ENCODE measurements around the gene CEP164. TPM values are rescaled to one million over a fixed set of nuclear protein-coding genes. Genes with fewer than 3 reads are reported as not detected.

Gene CEP164
- total and polyA plus RNA-seq, 2 of the 4 experiments (the other 2 are of a cell fraction) = 23.3 to 26.9 TPM

GRCh38 chr11:117453886-117454563, 126.4 kb downstream of the CEP164 start:
- Histone ChIP-seq H3K27me3 (ENCODE audit: control insufficient read depth, insufficient read depth, low read length) (peaks cover 15% of the 10 kb centered on the region), H3K9ac (ENCODE audit: low read depth, low read length) (no peak overlapping the region), H3K36me3 (ENCODE audit: control insufficient read depth, insufficient read depth, low read length) (no peaks in the 10 kb centered on the region), H3K56ac (ENCODE audit: extremely low read depth, insufficient read depth, low read length) (no peak overlapping the region), H2BK20ac (ENCODE audit: low read depth, low read length) (no peak overlapping the region), H3K4me3 (ENCODE audit: insufficient read depth, low read depth, low read length) (no peak overlapping the region), H4K5ac (ENCODE audit: low read depth, low read length) (no peak overlapping the region), H4K91ac (ENCODE audit: insufficient read depth, low read depth, low read length) (no peak overlapping the region), H3K23ac (ENCODE audit: low read depth, low read length) (no peak overlapping the region), H3K27ac (ENCODE audit: insufficient read depth, low read length) (no peak overlapping the region), H3K9me3 (ENCODE audit: control insufficient read depth, insufficient read depth, low read length) (no peaks in the 10 kb centered on the region; the same call in 1 of the 2 replicates), H2AFZ (replicated peaks; ENCODE audit: low read length, poor library complexity) (no peak overlapping the region), H3K79me1 (ENCODE audit: low read depth in 1 of 2, low read length in 2 of 2) (no peaks in the 10 kb centered on the region), H3K4me1 (ENCODE audit: control insufficient read depth, insufficient read depth, low read length) (no peaks in the 10 kb centered on the region), H2BK5ac (ENCODE audit: low read depth, low read length, poor library complexity, severe bottlenecking) (no peak overlapping the region), H2BK15ac (ENCODE audit: low read depth, low read length) (no peak overlapping the region), H3K4me2 (ENCODE audit: low read depth, low read length) (no peak overlapping the region), H3K18ac (ENCODE audit: low read depth, low read length) (no peak overlapping the region), H3K4ac (ENCODE audit: low read depth, low read length) (no peak overlapping the region), H2BK120ac (ENCODE audit: low read depth, low read length) (no peak overlapping the region), H2AK5ac (ENCODE audit: low read depth, low read length) (no peak overlapping the region), H4K20me1 (ENCODE audit: insufficient read depth, low read length) (no peaks in the 10 kb centered on the region), H4K8ac (ENCODE audit: low read depth in 2 of 2, low read length in 2 of 2) (no peak overlapping the region), H3K9me1 (ENCODE audit: insufficient read depth, low read length) (no peaks in the 10 kb centered on the region), H3K14ac (replicated peaks; ENCODE audit: low read depth, low read length) (no peak overlapping the region), H2AK9ac (replicated peaks; ENCODE audit: low read depth, low read length, poor library complexity) (no peak overlapping the region)
- BruUV-seq (replicated peaks) = no TSS peak
- TF ChIP-seq RCOR1 (IDR thresholded peaks at IDR 0.05; ENCODE audit: insufficient replicate concordance, low read length) (no peak), NFE2L2 (IDR thresholded peaks at IDR 0.05; ENCODE audit: low read depth, low read length) (no peak), MAZ (IDR thresholded peaks at IDR 0.05; ENCODE audit: borderline replicate concordance, low read depth, low read length) (no peak), FOS (IDR thresholded peaks at IDR 0.05; ENCODE audit: low read depth, low read length) (no peak), POLR2A (IDR thresholded peaks at IDR 0.05; ENCODE audit: low read depth, low read length) (no peak), SMC3 (IDR thresholded peaks at IDR 0.05; ENCODE audit: low read depth, low read length) (no peak), CTCF (conservative IDR thresholded peaks at IDR 0.05; ENCODE audit: low read depth, low read length) (no peak), BHLHE40 (IDR thresholded peaks at IDR 0.05; ENCODE audit: low read depth, low read length) (no peak)
- ChIA-PET POLR2A (ENCODE audit: unreplicated experiment) (no interaction called here), CTCF (no interaction called here)
- DNase-seq = no peak
- ATAC-seq (ENCODE audit: low read depth) = no peak
- no CpG with 5 or more reads among the region's 6 CpGs for WGBS, 2 experiments (ENCODE audit: extremely low coverage in 2 of 2, insufficient read length in 1 of 2)
- dilution Hi-C loops (cut with HindIII; ENCODE audit: low sequenced_read_pairs, unreplicated experiment) (no loop called here), in situ Hi-C loops (cut with MboI; ENCODE audit: low sequenced_read_pairs) (no loop called here), intact Hi-C loops (cut with micrococcal nuclease) (no loop called here)

Data from IMR-90 (cell line).